OCI-LY7 (cell line): Measurements from ENCODE around the gene PRKRIP1. TPM values are rescaled to one million over a fixed set of nuclear protein-coding genes. Genes with fewer than 3 reads are reported as not detected.

ENCODE experiments used
- BruUV-seq: library from RNA; stranded (reverse); fragments of 400-500 nt; replicated peaks from 2 replicates; lab custom pipeline; 2021; lab: Mats Ljungman, UMichigan
- CTCF ChIA-PET: fragments of 300-600 bp; sonication (Branson Sonifier 250); formaldehyde crosslinking; loops from one replicate; lab custom pipeline; 2022; ENCODE audit warnings: antibody characterized with exemption; ENCODE audit not compliant: unreplicated experiment; lab: Charles Lee
- POLR2A ChIA-PET: fragments of 300-600 bp; sonication (Branson Sonifier 250); formaldehyde crosslinking; loops from one replicate; lab custom pipeline; 2022; ENCODE audit warnings: antibody characterized with exemption; lab: Charles Lee
- DNase-seq: peaks from one replicate; pipeline ENCODE4 v3.0.0-alpha.2; 2015; ENCODE audit warnings: low spot score
- H2AFZ ChIP-seq: fragments of 200-600 bp; sonication (generic), shearing (Covaris generic); 2 replicates; pipeline ENCODE4 v1.6.1; 2014; ENCODE audit warnings: mild to moderate bottlenecking, antibody characterized with exemption, low read length, moderate library complexity
- H3K27ac ChIP-seq: fragments of 200-600 bp; sonication (generic); 2 replicates; pipeline ENCODE4 v1.5.1; 2014; ENCODE audit warnings: mixed run types, low read depth, mild to moderate bottlenecking, moderate library complexity, low read length, inconsistent platforms; ENCODE audit not compliant: poor library complexity, severe bottlenecking
- H3K36me3 ChIP-seq: fragments of 200-600 bp; sonication (generic); 2 replicates; pipeline ENCODE4 v1.6.1; 2014; ENCODE audit warnings: mild to moderate bottlenecking, antibody characterized with exemption, low read length, moderate library complexity, mixed read lengths; ENCODE audit not compliant: insufficient read depth
- H3K4me1 ChIP-seq: fragments of 200-600 bp; sonication (generic); 2 replicates; pipeline ENCODE4 v1.5.1; 2014; ENCODE audit warnings: mild to moderate bottlenecking, low read length; ENCODE audit not compliant: insufficient read depth, poor library complexity, severe bottlenecking
- H3K4me2 ChIP-seq: fragments of 200-600 bp; sonication (generic); 2 replicates; pipeline ENCODE4 v1.6.1; 2014; ENCODE audit warnings: mild to moderate bottlenecking, low read length
- H3K4me3 ChIP-seq: fragments of 200-600 bp; sonication (generic); 2 replicates; pipeline ENCODE4 v1.5.1; 2014; ENCODE audit warnings: mild to moderate bottlenecking, low read depth, low read length; ENCODE audit not compliant: poor library complexity, severe bottlenecking
- H3K79me2 ChIP-seq: fragments of 200-600 bp; sonication (generic); 2 replicates; pipeline ENCODE4 v1.6.1; 2016; ENCODE audit warnings: low read depth, mild to moderate bottlenecking, low read length, moderate library complexity, mixed read lengths; ENCODE audit not compliant: insufficient read depth
- H3K9me2 ChIP-seq: fragments of 200-600 bp; sonication (generic); 2 replicates; pipeline ENCODE4 v1.6.1; 2016; ENCODE audit warnings: mild to moderate bottlenecking, low read length, mixed read lengths; ENCODE audit not compliant: insufficient read depth
- H3K9me3 ChIP-seq: fragments of 200-600 bp; sonication (generic); 2 replicates; pipeline ENCODE4 v1.6.1; 2014; ENCODE audit warnings: mild to moderate bottlenecking, mixed run types, low read length, mixed read lengths
- H4K20me1 ChIP-seq: fragments of 200-600 bp; sonication (generic); 2 replicates; pipeline ENCODE4 v1.6.1; 2014; ENCODE audit warnings: mild to moderate bottlenecking, antibody characterized with exemption, low read length, moderate library complexity, mixed read lengths; ENCODE audit not compliant: insufficient read depth
- EZH2phosphoT487 ChIP-seq: fragments of 200-600 bp; sonication (generic); IDR thresholded peaks from 2 replicates; pipeline ENCODE4 v1.6.1; 2018; ENCODE audit warnings: low read depth, borderline replicate concordance, mild to moderate bottlenecking, mixed run types, antibody characterized with exemption, low read length, moderate library complexity, mixed read lengths
- intact Hi-C: fragments of 100-400 bp; cut with micrococcal nuclease; formaldehyde crosslinking; loops from one replicate; pipeline ENCODE4 v1.10.0; 2022; ENCODE audit not compliant: unreplicated experiment
- total RNA-seq, 2 experiments: library from RNA; depleted of rRNA in 1 of 2; stranded (reverse); fragments of >200 nt in 1 of 2; shearing (Covaris generic) in 1 of 2; gene quantifications; 2 replicates each; pipeline ENCODE4 v1.2.3, GENCODE V29; 2014 to 2022
- TF ChIP-seq, protein P1 (sequence below): fragments of 200-600 bp; sonication (generic); conservative IDR thresholded peaks from 2 replicates; pipeline ENCODE4 v1.5.1; 2014; ENCODE audit warnings: mild to moderate bottlenecking, antibody characterized with exemption, low read length, moderate library complexity, mixed read lengths

Gene PRKRIP1
- total RNA-seq, 2 experiments from 2014 or later = 47.1 to 48.2 TPM

DNA sequence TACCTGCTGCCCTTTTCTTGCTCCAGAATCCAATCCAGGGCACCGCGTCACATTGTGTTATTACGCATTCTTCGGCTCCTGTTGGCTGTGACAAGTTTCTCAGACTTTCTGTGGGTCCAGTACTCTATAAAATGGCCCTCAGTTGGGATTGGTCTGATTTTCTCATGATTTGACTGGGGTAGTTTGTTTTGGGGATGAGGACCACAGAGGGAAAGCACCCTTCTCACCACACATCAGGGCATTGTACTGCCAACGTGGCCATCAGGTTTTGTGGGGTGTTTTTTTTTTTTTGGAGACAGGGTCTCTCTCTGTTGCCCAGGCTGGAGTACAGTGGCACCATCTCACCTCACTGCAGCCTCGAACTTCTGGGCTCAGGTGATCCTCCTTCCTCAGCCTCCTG is 20.2 kb downstream of the PRKRIP1 start:
- H3K9me2 ChIP-seq = no peaks in the 10 kb centered on the region
- intact Hi-C loops = no loop called here
- H3K27ac ChIP-seq = peak overlapping the region; percentile 74
- peaks cover 23% of the 10 kb centered on the region; the same call in 1 of the 2 replicates for H3K79me2 ChIP-seq
- DNase-seq = no peak
- H3K36me3 ChIP-seq = peaks cover 93% of the 10 kb centered on the region
- no peak overlapping the region for H3K4me2 ChIP-seq
- ChIA-PET CTCF (interaction anchor here (1.3 kb wide), 1 partner anchor 18 kb away, joined by 3 read pairs; no protein-coding TSS in a partner anchor), POLR2A (interaction anchor here (0.7 to 3.1 kb wide), 6 partner anchors 10 to 109 kb away, joined by 3 to 32 read pairs (median 4); no protein-coding TSS in a partner anchor)
- H3K4me1 ChIP-seq = peaks cover 57% of the 10 kb centered on the region
- BruUV-seq = no TSS peak
- no peak for TF ChIP-seq EZH2phosphoT487
- TF ChIP-seq, protein P1, sequence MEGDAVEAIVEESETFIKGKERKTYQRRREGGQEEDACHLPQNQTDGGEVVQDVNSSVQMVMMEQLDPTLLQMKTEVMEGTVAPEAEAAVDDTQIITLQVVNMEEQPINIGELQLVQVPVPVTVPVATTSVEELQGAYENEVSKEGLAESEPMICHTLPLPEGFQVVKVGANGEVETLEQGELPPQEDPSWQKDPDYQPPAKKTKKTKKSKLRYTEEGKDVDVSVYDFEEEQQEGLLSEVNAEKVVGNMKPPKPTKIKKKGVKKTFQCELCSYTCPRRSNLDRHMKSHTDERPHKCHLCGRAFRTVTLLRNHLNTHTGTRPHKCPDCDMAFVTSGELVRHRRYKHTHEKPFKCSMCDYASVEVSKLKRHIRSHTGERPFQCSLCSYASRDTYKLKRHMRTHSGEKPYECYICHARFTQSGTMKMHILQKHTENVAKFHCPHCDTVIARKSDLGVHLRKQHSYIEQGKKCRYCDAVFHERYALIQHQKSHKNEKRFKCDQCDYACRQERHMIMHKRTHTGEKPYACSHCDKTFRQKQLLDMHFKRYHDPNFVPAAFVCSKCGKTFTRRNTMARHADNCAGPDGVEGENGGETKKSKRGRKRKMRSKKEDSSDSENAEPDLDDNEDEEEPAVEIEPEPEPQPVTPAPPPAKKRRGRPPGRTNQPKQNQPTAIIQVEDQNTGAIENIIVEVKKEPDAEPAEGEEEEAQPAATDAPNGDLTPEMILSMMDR = no peak
- no peaks in the 10 kb centered on the region for H4K20me1 ChIP-seq
- no peak overlapping the region for H2AFZ ChIP-seq
- no peak overlapping the region for H3K4me3 ChIP-seq
- no peaks in the 10 kb centered on the region for H3K9me3 ChIP-seq

DNA sequence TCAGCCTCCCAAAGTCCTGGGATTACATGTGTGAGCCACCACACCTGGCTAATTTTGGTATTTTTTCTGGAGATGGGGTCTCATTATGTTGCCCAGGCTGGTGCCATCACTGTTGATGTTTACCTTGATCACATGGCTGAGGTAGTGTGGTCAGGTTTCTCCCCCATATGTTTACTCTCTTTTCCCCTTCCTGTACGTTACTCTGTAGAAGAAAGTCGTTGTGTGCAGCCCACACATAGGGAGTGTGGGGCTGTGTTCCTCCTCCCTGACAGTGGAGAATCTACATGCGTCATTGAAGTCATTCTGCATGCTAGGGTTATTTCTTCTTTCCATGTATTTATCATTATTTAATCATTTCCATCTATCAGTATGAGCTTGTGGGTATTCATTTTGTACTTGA is 20.9 kb downstream of the PRKRIP1 start:
- no TSS peak for BruUV-seq
- Histone ChIP-seq H3K9me3 (no peaks in the 10 kb centered on the region), H2AFZ (no peak overlapping the region), H3K4me1 (peaks cover 61% of the 10 kb centered on the region), H3K27ac (no peak overlapping the region), H3K36me3 (peaks cover 92% of the 10 kb centered on the region), H3K4me3 (no peak overlapping the region), H3K4me2 (no peak overlapping the region), H4K20me1 (no peaks in the 10 kb centered on the region), H3K79me2 (peaks cover 18% of the 10 kb centered on the region; the same call in 1 of the 2 replicates), H3K9me2 (no peaks in the 10 kb centered on the region)
- intact Hi-C loops = no loop called here
- POLR2A ChIA-PET = interaction anchor here (0.6 to 1.0 kb wide), 3 partner anchors 20 to 134 kb away, joined by 3 to 4 read pairs (median 4); no protein-coding TSS in a partner anchor
- DNase-seq = no peak
- TF ChIP-seq, protein P1 = no peak
- no peak for TF ChIP-seq EZH2phosphoT487
- CTCF ChIA-PET = interaction anchor here (0.6 kb wide), 1 partner anchor 43 kb away, joined by 4 read pairs; no protein-coding TSS in a partner anchor

GRCh38 chr7:102418592-102418991 is 22.4 kb downstream of the PRKRIP1 start:
- no TSS peak for BruUV-seq
- Histone ChIP-seq H3K79me2 (peaks cover 10% of the 10 kb centered on the region; the same call in 1 of the 2 replicates), H3K4me2 (no peak overlapping the region), H3K9me3 (no peaks in the 10 kb centered on the region), H3K9me2 (no peaks in the 10 kb centered on the region), H3K4me1 (peaks cover 61% of the 10 kb centered on the region), H3K36me3 (peaks cover 89% of the 10 kb centered on the region), H2AFZ (no peak overlapping the region), H3K27ac (peak overlapping the region; percentile 43), H4K20me1 (no peaks in the 10 kb centered on the region), H3K4me3 (no peak overlapping the region)
- TF ChIP-seq EZH2phosphoT487 = no peak
- TF ChIP-seq, protein P1 = no peak
- no peak for DNase-seq
- intact Hi-C loops = no loop called here
- CTCF ChIA-PET = no interaction called here
- POLR2A ChIA-PET = interaction anchor here (0.7 to 1.2 kb wide), 2 partner anchors 10 to 21 kb away, joined by 3 read pairs; no protein-coding TSS in a partner anchor
